Skin epidermis (tissue), 12 donors: Measurements from ENCODE around the gene CLCN1.
A peak's percentile ranks its signal among the peaks of the same experiment; 100 is the strongest.

ENCODE experiments used
- H3K27ac ChIP-seq, 21 experiments: fragments of 200-600 bp; sonication (generic) in 11 of 21; one replicate each; pipeline ENCODE4 v1.5.0; 2020; ENCODE audit warnings: mild to moderate bottlenecking in 3 of 21, inconsistent platforms in 2 of 21, moderate library complexity in 2 of 21
- H3K4me3 ChIP-seq, 7 experiments: fragments of 200-600 bp; sonication (generic) in 2 of 7; one replicate each; pipeline ENCODE4 v1.5.0; 2020; ENCODE audit warnings: inconsistent platforms in 2 of 7, mild to moderate bottlenecking in 2 of 7, moderate library complexity in 1 of 7

The CLCN1 gene

GRCh38 chr7:143360788-143361551 lies 45.1 kb downstream of the CLCN1 start:
- H3K4me3 ChIP-seq = no peak overlapping the region
- H3K27ac ChIP-seq = no peak overlapping the region

- no peak overlapping the region for H3K27ac ChIP-seq
- H3K4me3 ChIP-seq = peak overlapping the region; percentile 29 to 56 (median 44)
Observed at GRCh38 chr7:143361552-143362130, 45.7 kb downstream of the CLCN1 start.

- Histone ChIP-seq H3K4me3 (peak within 1 kb of the TSS; percentile 29 to 56 (median 44)), H3K27ac (no peak within 1 kb of the TSS)
Observed at GRCh38 chr7:143362131-143363015, 46.5 kb downstream of the CLCN1 start, which contains the start of gene FAM131B. TSS of gene FAM131B (minus strand) at chr7:143362713. CDS start at chr7:143362603, 110 bp downstream.

- Histone ChIP-seq H3K4me3 (peak overlapping the region in 5 of 7 experiments; percentile 44 to 56 (median 49)), H3K27ac (no peak overlapping the region)
Observed at GRCh38 chr7:143363016-143363937, 47.4 kb downstream of the CLCN1 start.

- no peak overlapping the region for H3K27ac ChIP-seq
- H3K4me3 ChIP-seq = no peak overlapping the region
Observed at GRCh38 chr7:143367972-143368371, 52.1 kb downstream of the CLCN1 start.

GRCh38 chr7:143368387-143368786 lies 52.5 kb downstream of the CLCN1 start:
- Histone ChIP-seq H3K4me3 (no peak overlapping the region), H3K27ac (no peak overlapping the region)

GRCh38 chr7:143369678-143370651 lies 54.1 kb downstream of the CLCN1 start:
- H3K4me3 ChIP-seq = no peak overlapping the region
- no peak overlapping the region for H3K27ac ChIP-seq

GRCh38 chr7:143372070-143372469 lies 56.2 kb downstream of the CLCN1 start:
- Histone ChIP-seq H3K4me3 (no peak overlapping the region), H3K27ac (peak overlapping the region in 2 of 21 experiments; percentile 39 to 54)

GRCh38 chr7:143373255-143373794 lies 57.4 kb downstream of the CLCN1 start:
- Histone ChIP-seq H3K27ac (peak overlapping the region in 2 of 21 experiments; percentile 41 to 93), H3K4me3 (no peak overlapping the region)

GRCh38 chr7:143374561-143374960 lies 58.6 kb downstream of the CLCN1 start:
- Histone ChIP-seq H3K27ac (peak overlapping the region in 10 of 21 experiments; percentile 0 to 93 (median 78)), H3K4me3 (no peak overlapping the region)

GRCh38 chr7:143375298-143376034 lies 59.6 kb downstream of the CLCN1 start:
- Histone ChIP-seq H3K4me3 (no peak overlapping the region), H3K27ac (peak overlapping the region in 16 of 21 experiments; percentile 7 to 93 (median 71))

GRCh38 chr7:143376396-143376795 lies 60.5 kb downstream of the CLCN1 start:
- no peak overlapping the region for H3K4me3 ChIP-seq
- peak overlapping the region in 8 of 21 experiments; percentile 71 to 93 (median 81) for H3K27ac ChIP-seq

GRCh38 chr7:143379611-143380259 lies 63.8 kb downstream of the CLCN1 start:
- H3K4me3 ChIP-seq = peak overlapping the region; percentile 62 to 98 (median 91)
- peak overlapping the region; percentile 32 to 100 (median 98) for H3K27ac ChIP-seq

GRCh38 chr7:143380260-143380645 lies 64.3 kb downstream of the CLCN1 start:
- Histone ChIP-seq H3K27ac (peak overlapping the region; percentile 91 to 100 (median 98)), H3K4me3 (peak overlapping the region; percentile 62 to 98 (median 91))

- peak within 1 kb of the TSS; percentile 91 to 100 (median 98) for H3K27ac ChIP-seq
- H3K4me3 ChIP-seq = peak within 1 kb of the TSS; percentile 62 to 98 (median 91)
Observed at GRCh38 chr7:143380646-143381426, 64.9 kb downstream of the CLCN1 start, which contains the start of gene ZYX. TSS of gene ZYX (plus strand) at chr7:143381345. CDS start at chr7:143381572, 227 bp downstream.
